ENCODE data around the gene TLCD3B.

The TLCD3B gene

DNA sequence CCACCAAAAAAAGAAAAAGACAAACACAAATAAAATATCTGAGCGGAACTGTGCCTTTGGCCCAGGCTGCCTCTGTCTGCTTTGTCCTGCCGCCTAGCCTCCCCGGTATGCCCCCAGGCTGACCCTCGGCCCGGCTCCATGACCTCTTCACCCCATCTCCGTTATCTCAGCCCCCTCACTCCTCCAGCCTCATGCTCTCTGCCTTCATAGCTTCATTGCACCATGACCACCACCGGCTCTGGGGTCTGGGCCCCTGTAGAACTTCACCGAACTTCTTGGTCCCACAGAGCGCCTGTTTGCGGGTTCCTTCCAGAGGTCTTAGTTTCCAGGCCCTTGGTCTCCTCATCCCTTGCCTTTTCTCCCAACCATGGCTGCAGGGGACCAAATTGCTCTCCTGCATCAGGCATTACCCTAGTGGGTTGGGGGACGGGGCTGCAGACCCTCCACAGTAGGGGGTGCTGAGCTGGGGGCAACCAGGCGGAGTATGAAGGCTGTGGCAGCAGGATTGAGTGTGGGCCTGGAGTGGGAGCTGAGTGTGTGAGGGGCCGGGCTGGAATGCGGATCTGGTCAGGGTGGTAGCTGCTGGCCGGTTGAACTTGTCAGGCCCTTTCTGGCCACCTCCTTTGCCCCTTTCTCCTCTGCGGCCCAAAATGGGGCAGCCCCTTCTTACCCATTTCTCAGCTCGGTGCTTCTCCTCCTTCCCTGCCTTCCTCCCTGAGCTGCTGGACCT is 42.6 kb downstream of the TLCD3B start:
- no peak for DNase-seq (ENCODE audit: low read depth)

DNA sequence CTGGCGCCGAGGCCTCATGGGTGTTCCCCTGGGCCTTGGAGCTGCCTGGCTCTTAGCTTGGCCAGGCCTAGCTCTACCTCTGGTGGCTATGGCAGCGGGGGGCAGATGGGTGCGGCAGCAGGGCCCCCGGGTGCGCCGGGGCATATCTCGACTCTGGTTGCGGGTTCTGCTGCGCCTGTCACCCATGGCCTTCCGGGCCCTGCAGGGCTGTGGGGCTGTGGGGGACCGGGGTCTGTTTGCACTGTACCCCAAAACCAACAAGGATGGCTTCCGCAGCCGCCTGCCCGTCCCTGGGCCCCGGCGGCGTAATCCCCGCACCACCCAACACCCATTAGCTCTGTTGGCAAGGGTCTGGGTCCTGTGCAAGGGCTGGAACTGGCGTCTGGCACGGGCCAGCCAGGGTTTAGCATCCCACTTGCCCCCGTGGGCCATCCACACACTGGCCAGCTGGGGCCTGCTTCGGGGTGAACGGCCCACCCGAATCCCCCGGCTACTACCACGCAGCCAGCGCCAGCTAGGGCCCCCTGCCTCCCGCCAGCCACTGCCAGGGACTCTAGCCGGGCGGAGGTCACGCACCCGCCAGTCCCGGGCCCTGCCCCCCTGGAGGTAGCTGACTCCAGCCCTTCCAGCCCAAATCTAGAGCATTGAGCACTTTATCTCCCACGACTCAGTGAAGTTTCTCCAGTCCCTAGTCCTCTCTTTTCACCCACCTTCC is 43.5 kb downstream of the TLCD3B start:
- DNase-seq (ENCODE audit: low read depth) = no peak

DNA sequence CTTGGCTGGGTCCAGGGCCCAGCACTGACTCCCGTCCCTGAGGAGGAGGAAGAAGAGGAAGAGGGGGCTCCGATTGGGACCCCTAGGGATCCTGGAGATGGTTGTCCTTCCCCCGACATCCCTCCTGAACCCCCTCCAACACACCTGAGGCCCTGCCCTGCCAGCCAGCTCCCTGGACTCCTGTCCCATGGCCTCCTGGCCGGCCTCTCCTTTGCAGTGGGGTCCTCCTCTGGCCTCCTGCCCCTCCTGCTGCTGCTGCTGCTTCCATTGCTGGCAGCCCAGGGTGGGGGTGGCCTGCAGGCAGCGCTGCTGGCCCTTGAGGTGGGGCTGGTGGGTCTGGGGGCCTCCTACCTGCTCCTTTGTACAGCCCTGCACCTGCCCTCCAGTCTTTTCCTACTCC is 44.1 kb downstream of the TLCD3B start:
- DNase-seq (ENCODE audit: low read depth) = no peak

DNA sequence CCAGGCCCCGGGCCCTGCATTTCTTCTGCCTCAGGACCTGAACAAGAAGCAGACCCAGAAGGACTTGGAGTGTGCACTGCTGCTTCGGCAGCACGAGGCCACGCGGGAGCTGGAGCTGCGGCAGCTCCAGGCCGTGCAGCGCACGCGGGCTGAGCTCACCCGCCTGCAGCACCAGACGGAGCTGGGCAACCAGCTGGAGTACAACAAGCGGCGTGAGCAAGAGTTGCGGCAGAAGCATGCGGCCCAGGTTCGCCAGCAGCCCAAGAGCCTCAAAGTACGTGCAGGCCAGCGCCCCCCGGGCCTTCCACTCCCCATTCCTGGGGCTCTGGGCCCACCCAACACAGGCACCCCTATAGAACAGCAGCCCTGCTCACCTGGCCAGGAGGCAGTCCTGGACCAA is 44.8 kb downstream of the TLCD3B start:
- DNase-seq (ENCODE audit: low read depth) = no peak

DNA sequence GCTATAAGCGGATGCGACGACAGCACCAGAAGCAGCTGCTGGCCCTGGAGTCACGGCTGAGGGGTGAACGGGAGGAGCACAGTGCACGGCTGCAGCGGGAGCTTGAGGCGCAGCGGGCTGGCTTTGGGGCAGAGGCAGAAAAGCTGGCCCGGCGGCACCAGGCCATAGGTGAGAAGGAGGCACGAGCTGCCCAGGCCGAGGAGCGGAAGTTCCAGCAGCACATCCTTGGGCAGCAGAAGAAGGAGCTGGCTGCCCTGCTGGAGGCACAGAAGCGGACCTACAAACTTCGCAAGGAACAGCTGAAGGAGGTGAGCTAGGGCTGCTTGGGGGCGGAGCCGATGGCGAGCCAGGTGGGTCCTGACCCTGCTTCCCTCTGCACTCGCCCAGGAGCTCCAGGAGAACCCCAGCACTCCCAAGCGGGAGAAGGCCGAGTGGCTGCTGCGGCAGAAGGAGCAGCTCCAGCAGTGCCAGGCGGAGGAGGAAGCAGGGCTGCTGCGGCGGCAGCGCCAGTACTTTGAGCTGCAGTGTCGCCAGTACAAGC is 45.7 kb downstream of the TLCD3B start:
- DNase-seq (ENCODE audit: low read depth) = no peak

DNA sequence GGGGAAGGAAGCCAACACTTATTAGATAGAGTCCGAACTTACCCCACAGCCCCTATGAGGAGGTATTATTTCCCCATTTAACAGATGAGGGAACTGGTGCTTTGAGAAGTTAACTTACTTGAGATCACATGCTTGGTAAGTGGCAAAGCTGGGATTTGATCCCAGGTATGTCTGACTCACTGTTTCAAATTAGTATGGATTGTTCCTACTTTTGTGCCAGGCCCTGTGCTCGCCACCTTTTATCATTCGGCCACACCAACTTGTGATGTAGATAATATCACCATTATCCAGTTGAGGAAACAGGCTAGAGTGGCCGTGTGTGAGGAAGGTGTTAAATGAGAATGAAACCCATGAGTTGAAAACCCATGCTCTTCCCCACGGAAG is 46.3 kb downstream of the TLCD3B start:
- DNase-seq (ENCODE audit: low read depth) = no peak

DNA sequence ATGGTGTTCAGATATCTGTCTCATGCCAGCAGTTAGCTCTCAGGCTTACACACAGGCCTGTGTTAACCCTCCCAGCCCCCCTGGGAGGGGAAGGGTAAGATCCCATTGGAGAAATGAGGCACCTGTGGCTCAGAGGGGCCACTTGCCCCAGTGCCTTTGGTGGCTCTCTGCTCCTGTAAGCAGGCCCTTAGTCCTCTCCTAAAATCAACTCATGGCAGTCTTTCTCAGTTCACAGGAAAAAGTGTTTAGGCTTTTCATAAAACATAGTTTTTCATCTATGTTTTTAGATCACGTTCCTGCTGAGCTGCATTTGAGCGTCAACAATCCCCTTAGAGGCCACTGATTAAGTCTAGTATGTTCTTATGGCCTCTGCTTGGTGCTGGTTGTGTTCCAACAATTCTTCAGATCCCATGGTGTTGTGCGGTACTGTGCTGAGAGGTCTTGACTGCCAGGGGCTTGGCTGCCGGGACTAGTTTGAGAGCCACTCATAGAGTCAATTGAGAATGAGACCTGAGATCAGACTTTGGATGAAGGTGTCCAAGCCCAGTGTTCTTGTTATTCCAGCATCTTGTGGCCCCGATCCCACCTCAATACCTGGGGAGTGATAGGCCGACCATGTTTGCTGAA is 46.8 kb downstream of the TLCD3B start:
- DNase-seq (ENCODE audit: low read depth) = no peak

DNA sequence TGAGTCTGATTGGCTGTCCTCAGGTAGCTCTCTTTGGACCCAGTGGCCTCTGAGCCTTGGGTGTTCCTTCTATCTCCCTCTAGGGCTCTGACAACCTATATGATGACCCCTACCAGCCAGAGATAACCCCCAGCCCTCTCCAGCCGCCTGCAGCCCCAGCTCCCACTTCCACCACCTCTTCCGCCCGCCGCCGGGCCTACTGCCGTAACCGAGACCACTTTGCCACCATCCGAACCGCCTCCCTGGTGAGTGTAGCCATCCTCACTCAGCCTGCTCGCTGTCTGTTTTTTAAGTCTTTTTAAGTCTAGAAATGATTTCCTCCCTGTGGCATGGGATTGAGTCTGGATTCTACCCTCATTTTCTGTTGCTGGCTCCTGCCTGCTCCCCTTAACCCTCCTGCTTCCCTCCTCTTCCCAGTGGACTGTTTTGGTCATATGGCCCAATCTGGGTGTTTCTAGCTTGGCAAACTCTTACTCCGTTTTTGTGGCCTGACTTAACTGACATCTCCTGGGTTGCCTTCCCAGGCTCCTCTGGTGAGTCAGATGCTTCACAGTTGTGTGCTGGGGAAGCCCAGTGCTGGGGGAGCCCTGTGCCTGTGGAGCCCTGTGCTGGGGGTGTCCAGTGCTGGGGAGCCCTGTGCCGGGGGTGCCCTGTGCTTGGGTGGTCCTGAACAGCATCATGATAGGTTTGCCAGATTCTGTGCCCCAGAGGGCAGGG is 47.5 kb downstream of the TLCD3B start:
- DNase-seq (ENCODE audit: low read depth) = no peak

DNA sequence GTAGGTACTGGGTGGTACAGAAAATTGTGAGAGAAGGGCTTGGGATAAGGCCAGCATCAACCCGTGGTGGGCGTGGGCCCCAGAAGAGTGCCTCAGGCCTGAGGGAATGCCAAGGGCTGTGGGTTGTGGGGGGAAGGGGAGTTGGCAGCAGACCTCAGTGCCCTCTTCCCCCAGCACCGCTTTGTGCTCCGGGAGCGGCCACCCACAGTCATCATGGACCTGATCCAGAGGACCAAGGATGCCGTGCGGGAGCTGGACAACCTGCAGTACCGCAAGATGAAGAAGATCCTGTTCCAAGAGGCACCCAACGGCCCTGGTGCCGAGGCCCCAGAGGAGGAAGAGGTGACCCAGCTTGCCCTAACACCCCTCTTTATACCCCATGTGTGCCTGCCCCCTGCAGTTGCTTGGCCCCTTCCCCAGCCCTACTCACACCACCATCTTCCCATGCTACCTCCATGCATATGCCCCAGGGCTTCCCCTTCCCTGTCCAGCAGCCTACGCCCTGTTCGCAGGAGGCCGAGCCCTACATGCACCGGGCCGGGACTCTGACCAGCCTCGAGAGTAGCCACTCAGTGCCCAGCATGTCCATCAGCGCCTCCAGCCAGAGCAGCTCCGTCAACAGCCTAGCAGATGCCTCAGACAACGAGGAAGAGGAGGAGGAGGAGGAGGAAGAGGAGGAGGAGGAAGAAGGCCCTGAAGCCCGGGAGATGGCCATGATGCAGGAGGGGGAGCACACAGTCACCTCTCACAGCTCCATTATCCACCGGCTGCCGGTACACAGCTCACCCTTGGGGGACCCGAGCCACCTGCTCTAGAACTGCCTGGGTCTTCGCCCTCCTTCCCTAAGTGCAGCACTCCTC is 48.3 kb downstream of the TLCD3B start:
- DNase-seq (ENCODE audit: low read depth) = no peak

DNA sequence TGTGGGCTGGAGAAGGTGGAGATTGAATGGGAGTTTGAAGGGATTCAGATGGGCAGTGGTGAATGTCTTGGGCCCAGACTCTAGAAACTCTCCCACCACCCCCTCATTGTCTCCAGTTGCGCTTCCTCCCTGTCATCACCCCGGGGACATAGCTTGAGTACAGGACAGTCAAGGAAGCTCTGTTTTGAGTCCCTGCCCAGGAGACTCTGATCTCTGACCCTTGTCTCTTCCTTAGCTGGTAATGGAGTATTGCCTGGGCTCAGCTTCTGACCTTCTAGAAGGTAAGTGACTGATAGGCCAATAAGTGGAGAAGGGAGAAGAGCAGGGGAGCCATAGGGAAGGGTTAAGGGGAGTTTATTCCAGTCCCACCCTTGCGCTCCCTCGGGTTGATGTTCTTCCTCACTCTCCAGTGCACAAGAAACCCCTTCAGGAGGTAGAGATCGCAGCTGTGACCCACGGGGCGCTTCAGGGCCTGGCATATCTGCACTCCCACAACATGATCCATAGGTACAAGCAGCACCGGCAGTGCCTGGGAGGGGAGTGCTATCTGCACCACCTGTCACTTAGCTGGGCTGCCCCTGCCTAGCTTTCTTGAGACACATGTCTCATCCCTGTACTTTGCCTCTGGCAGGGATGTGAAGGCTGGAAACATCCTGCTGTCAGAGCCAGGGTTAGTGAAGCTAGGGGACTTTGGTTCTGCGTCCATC is 52.4 kb downstream of the TLCD3B start:
- no peak for DNase-seq (ENCODE audit: low read depth)

DNA sequence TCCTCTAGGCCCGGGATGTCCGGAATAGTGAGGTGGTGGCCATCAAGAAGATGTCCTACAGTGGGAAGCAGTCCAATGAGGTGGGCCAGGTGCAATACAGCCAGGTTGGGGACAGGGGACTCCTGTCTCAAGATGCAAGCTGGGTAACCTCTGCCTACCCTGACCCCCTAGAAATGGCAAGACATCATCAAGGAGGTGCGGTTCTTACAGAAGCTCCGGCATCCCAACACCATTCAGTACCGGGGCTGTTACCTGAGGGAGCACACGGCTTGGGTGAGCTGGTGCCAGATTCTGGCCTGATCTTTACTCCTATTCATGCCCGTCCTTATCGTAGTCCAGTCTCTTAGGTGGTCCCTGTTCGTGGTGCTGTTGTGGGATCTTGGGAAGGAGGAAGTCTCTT is 53.0 kb downstream of the TLCD3B start:
- no peak for DNase-seq (ENCODE audit: low read depth)

DNA sequence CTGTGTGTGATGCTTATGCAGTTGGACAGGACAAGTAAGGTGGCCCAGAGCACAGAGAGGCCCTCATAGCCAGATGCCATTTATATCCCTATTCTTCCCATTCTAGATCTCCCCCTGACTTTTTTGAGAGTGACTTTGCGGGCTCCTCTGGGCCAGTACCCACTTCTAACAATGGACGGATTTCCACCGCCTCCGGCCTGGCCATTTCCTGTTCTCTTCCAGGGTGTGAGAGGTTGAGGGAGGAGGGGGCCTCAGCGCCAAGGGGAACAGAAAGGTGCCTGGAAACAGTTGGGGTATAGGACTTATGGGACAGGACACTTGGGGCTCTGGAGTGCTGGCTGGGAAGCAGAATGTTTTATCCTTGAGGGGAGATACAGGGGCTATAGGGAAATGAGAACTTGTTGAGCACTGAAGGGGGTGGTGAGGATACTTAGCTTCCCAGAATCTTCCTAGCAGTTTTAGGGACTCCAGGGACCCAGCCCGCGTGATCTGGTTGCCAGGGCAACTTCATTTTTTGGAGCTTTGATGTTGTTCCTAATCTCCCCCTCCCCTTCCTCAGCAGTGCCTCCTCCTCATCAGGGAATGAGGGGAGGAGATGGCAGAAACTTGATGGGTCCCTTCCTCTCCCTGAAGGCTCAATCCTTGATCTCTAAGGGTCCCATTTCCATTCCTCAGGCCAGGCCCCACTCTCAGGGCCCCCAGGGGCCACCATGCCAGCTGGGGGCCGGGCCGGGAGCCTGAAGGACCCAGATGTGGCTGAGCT is 53.8 kb downstream of the TLCD3B start:
- DNase-seq (ENCODE audit: low read depth) = no peak

DNA sequence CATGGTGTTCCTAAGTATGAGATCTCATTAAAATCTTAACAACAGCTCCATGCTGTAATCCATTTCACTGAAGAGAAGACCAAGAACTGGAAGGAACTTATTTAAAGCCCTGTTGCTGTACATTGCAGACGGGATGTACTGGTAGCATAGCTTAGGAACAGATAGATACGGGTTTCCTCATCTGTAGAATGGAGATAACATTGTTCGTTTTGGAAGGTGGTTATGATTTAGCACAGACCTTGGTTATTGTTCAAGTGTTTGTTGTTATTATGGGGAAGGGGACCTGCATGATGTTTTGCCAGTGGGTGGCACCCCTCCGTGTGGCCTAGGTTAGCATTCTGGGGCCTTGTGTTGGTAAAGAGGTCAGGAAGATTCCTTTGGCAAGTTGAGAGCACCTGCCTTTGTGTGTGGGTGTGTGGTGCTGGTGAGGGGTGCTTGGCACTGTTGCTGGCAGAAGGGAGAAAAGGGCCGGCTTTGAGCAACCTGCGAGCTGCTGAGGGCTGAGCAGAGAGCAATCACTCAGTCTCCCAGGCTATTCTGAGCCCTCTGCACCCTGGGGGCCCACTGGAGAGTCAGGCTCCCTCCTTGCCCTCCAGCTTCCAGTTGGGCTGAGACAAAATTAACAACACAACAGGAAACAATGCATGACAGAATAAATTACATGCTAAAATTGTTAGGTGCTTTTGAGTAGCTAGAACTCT is 55.1 kb downstream of the TLCD3B start:
- no peak for DNase-seq (ENCODE audit: low read depth)

DNA sequence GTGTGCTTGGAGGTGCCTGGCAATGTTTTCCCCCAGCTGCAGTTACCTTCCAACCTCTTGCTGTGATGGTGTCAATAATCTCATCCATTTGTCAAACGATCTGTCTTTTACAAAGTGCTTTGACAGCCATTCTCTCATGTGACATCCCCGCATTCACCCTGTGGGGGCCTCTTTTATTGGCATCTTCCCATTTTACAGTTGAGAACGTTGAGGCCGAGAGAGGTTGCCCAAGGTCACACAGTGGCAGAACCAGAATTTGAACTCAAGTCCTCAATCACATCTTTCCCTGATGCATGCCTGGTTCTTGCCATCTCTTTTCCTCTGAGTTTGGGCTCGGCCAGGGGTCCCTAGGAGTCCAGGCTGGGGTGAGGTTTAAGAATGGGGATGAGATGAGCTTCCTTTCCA is 55.9 kb downstream of the TLCD3B start:
- no peak for DNase-seq (ENCODE audit: low read depth)

All from HS-27A (cell line).